GM19468 (cell line): ENCODE data around the gene DUSP14.
"Not testable (repeated sequence)": the region's sequence is repeated elsewhere in the genome, so short reads cannot be mapped to it uniquely, and the experiment has no call there.

Experiments
- ATAC-seq: cut with Tn5 transposase; IDR thresholded peaks from one replicate; pipeline ENCODE4 v1.9.1; 2021; ENCODE audit warnings: mild to moderate bottlenecking, moderate library complexity, moderate number of reproducible peaks; ENCODE audit not compliant: unreplicated experiment; ENCODE audit errors: extremely low read depth

DUSP14 gene

GRCh38 chr17:37510056-37510455 is 20.4 kb downstream of the DUSP14 start:
- no peak for ATAC-seq

- ATAC-seq: not testable (repeated sequence)
Observed at GRCh38 chr17:37511642-37512041, 22.0 kb downstream of the DUSP14 start.

DNA sequence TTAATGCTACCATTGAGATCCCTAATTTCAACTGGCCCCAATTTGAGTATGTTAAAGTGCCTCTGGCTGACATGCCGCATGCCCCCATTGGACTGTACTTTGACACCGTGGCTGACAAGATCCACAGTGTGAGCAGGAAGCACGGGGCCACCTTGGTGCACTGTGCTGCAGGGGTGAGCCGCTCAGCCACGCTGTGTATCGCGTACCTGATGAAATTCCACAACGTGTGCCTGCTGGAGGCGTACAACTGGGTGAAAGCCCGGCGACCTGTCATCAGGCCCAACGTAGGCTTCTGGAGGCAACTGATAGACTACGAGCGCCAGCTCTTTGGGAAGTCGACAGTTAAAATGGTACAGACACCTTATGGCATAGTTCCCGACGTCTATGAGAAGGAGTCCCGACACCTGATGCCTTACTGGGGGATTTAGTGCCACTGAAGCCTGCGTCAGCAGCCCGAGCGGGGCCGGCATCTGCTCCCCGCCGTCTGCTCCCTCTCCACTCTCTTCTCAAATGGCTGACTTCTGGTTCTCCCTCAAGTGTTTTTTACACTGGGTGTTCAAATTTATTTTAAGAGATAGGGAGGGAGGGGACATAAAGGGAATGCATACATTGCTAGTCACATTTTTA is 22.9 kb downstream of the DUSP14 start:
- ATAC-seq: no peak

DNA sequence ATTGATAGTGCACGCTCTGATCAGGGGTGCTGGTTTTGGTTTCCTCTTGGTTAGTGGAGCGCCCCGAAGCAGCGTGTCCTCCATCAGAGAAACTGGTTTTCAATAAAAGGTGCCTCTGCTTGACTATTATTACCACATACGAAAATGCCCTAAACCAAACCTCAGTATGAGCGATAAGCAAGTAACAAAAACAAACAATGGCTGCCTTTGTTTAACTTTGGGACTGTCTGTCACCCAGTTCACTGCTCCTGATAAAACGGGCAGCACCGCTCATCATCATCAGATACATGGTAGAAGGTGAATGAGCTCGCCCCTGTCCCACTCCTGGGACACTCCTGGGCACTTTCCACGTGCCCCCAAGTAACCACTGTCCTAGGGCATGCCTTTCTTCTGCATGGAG is 24.0 kb downstream of the DUSP14 start:
- ATAC-seq: no peak

DNA sequence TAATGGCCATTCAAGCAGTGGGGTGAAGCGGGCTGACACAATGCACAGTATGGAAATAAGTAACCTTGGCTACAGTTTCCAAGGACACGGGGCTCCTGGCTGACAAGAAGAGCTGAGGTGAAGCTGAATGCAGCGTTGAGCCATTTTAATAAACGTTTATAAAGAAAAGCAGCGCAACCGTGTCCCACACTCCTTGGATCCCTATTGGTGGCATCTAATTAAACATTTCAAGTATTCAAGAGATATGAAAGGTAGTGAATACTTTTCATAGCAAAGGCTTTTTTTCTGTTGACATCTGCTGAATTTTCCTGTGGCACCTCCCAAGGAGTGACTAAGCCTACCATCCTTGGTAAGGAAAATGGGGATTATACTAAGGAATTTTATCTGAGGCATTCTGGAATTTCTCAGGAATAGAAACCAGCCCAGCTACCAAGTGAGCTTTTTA is 26.5 kb downstream of the DUSP14 start:
- ATAC-seq: no peak

- ATAC-seq: no peak
Observed at GRCh38 chr17:37517881-37518280, 28.2 kb downstream of the DUSP14 start.

- ATAC-seq: no peak
Observed at GRCh38 chr17:37518826-37519225, 29.1 kb downstream of the DUSP14 start.

DNA sequence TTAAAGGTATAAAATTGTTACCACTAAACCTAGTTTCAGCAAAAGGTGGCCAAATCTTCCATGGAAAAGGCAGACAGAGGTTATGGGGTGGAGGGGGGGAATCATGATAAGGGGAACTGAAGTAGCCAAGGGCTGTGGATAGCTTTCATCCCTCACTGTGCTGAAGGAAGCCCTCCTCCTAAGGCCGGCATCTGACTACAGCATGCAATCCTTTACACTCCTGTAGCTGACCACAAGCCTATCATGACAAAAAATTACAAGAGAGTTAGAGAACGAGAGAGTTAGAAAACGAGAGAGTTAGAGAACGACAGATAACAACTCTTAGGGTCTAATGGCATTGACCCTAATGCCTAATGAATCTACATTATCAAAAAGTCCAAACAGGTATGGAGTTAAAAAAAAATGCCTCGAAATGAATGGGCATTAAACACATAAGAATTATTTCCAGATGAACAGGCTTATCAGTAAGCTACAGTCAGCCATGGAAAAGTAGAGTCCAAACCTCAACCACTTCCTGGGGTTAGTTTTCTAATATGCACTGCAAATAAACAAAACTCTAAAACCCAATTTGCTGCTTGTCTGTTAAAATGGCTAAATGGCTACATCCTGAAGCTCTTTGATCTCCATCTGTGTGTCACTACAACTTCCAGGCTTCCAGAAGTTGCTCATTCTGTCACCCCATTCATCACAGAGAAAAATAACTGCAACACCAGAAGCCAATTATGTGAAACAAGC is 29.7 kb downstream of the DUSP14 start:
- no peak for ATAC-seq

DNA sequence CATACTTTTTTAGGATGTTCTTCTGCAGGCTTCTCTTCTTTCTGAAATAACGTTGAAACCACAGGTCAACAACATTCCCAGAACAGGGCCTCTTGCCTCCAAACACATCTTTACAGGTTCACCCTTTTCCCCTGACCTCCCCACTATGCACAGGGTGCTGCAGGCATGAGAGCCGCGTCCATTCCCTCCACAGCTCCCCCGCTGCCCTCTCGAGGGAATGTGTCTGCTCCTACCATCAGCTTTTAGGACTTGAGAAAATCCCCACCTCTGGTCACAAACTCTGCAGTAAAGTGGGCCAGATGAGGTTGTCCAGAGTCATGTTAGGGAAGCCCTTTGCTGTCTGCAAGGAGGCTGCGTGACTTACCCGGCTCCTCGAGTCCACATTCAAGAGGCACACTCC is 30.5 kb downstream of the DUSP14 start:
- ATAC-seq: no peak

DNA sequence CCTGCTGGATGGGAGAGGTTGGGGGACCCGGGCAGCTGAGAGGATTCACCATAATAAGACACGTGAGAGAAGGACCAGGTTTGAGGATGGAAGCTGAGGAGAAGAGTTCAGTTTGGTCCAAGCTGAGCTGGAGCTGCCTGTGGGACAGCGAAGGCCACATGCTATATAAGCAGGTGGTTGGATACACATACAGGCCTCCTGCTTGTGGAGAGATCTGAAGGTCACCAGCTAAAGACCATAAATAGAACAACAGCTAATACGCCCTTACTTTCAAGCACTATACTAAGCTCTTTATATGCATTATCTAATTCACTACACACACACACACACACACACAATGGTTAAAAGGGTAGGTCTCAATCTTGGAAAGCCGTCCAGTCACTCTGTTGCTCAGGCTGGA is 32.1 kb downstream of the DUSP14 start:
- no peak for ATAC-seq

DNA sequence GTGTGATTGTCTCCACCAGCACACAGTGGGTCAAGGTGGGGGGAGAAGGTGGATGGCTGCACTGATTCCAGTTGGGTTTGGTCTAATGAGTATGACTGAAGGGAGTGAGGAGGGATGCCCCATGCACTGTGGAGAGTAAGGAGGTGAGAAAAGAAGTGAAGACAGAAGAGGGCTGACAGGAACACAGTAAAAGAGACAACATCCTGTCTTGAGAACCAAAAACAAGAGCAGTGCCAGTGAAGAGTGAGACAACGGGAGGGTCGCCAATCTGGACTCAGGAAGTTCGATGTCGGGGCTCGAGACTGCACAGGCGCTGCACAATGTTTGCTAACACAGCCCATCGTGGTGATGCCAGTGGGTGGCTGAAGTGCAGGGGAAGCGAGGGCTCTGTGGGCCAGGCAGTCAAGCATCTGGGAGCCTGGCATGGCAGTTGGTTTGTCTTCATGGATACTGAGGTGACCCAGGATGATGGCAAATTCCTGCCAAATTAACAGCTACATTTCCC is 34.1 kb downstream of the DUSP14 start:
- no peak for ATAC-seq

DNA sequence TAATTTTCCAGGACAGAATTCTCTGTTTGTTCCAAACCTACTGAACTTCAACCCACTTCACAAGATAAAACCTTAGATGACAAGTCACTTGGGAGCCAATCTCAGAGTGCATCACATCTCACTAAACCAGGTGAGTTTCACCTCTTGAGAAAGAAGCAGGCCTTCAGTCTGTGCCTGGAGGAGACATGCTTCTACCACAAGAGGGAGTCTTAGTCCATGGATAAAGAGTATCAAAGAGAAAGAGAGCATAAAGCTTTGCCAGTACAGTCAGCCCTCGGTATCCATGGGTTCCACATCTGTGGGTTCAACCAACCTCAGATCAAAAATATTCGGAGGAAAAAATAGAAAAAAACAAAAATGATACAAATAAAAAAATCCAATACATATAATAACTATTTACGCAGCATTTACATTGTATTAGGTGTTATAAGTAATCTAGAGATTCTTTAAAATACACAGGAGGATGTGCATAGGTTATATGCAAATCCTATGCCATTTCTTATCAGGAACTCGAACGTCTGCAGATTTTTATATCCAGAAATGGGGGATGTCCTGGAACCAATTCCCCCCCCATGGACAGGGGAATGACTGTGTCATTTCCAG is 37.7 kb downstream of the DUSP14 start:
- ATAC-seq: no peak

DNA sequence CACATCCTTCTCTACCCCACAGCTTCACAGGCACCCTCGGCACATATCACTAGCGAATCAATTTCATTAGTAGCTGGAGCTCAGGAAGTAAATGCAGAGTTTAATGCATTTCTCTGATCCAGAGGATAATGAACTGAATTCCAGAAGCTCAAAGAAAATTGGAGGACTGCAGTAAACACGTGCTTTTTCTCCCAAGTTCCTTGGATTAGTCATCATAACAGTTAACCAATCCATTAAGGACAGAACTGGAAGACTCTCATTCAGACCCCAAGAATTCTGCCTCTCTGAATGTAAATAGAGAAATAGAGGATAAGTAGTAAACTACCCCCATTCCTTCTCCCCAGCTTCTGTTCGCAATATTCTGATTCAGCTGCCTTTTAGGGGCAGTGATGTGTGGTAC is 40.7 kb downstream of the DUSP14 start:
- ATAC-seq: no peak

GRCh38 chr17:37532756-37533155 is 43.1 kb downstream of the DUSP14 start:
- ATAC-seq: no peak

GRCh38 chr17:37535906-37536305 is 46.2 kb downstream of the DUSP14 start:
- ATAC-seq: no peak

- no peak for ATAC-seq
Observed at GRCh38 chr17:37538981-37539659, 49.4 kb downstream of the DUSP14 start.

- ATAC-seq: no peak
Observed at GRCh38 chr17:37541880-37542660, 52.4 kb downstream of the DUSP14 start.

GRCh38 chr17:37543637-37544052 is 54.0 kb downstream of the DUSP14 start:
- no peak for ATAC-seq

- ATAC-seq: no peak
Observed at GRCh38 chr17:37545486-37545885, 55.8 kb downstream of the DUSP14 start.

DNA sequence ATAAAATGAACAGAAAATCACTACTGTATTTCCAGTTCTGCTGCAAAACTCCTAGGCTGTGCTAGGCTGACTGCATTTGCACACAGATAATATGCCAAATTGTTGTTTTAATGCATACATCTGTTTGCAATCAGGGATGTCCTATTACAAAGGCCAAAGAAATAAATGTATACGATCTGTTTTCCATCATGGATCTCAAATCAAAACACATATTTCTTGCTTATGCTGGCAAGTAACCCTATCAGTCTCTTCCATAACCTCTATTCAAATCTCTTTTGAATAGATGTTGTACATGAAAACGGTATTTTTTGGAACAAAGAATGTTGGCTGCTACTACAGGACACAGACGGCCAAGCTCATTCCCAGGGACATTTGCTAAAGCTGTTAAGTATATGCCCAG is 56.6 kb downstream of the DUSP14 start:
- no peak for ATAC-seq
